ENCODE measurements around the gene PRSS8.

GRCh38 chr16:31129568-31130335 lies 5.8 kb downstream of the PRSS8 start:
- TF ChIP-seq CTCF (IDR thresholded peaks at IDR 0.05) = no peak
- TF ChIP-seq POLR2A (IDR thresholded peaks at IDR 0.05) = no peak
- no peak for TF ChIP-seq POLR2AphosphoS5 (IDR thresholded peaks at IDR 0.05; ENCODE audit: insufficient read depth in 1 of 2, low read depth in 1 of 2)

Measured in vagina (tissue), 2 donors.